Left colon (tissue), 2 donors: ENCODE measurements around the gene MRAS. TPM values are rescaled to one million over a fixed set of nuclear protein-coding genes. Genes with fewer than 3 reads are reported as not detected.

ENCODE experiments used
- ATAC-seq: fragments of 200-7000 bp; cut with Tn5 transposase; one replicate; pipeline ENCODE4 v1.9.1; 2020; ENCODE audit warnings: mild to moderate bottlenecking, moderate library complexity
- DNase-seq, 2 donors: peaks; one replicate each; pipeline ENCODE4 v3.0.0-alpha.2; 2020
- intact Hi-C, 2 donors: fragments of 100-400 bp; cut with DNase I in 1 of 2; cut with micrococcal nuclease in 1 of 2; formaldehyde crosslinking; loops; one replicate each; pipeline versions ENCODE4 v1.11.2 to v1.14.0; 2022; cut with DNase I, micrococcal nuclease
- long read RNA-seq: library from polyadenylated mRNA; unstranded; transcript quantifications from one replicate; pipeline ENCODE4 v2.0.0, GENCODE V29; 2021
- total RNA-seq, 2 donors: library from RNA; stranded (reverse); fragmentation: NEBNext Ultra II Directional; extraction: Animal tissue kit (Norgen Biotek cat#: 25700); gene quantifications; one replicate each; pipeline ENCODE4 v1.2.1, GENCODE V29; 2021
- donor health status: DM: no; HTN: no; CAD: no.
- donor health status: DM: yes; HTN: yes; CAD: no.

Gene MRAS
- 1 to 10 TPM; 3.9 to 6.3 TPM for total RNA-seq
- long read RNA-seq, partial matches to known transcripts = 0 of 1 reads
- long read RNA-seq, other reads (novel, unspliced or antisense) = 0 of 1 reads

GRCh38 chr3:138347960-138348753, at the start of gene MRAS:
MRAS (plus strand) TSS chr3:138348579; CDS start chr3:138372884, 24,305 bp downstream.
- intact Hi-C loops = no loop called here
- ATAC-seq = peak; percentile 91
- peak; percentile 53 to 73 for DNase-seq

DNA sequence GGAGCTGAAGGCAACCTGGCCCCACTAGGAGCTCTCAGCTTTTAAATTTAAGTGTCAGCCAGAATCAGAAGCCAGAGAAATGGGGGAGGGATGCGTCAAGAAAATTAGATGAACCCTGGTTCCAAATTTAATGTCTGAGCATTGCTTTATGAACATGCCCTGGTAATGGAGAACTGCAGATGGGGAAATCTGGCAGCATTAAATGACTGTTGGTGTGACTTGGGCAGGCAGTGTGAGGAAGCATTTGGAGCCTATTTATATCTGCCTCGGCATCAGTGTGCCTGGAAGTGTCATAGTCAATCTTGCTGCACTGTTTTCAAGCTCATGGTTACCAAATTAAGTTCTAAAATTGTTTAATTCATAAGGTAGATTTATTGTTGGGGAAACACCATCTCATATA, 47.7 kb upstream of the MRAS start:
- intact Hi-C loops = no loop called here
- ATAC-seq = no peak
- DNase-seq = no peak

- no peak for ATAC-seq
These were observed 44.9 kb upstream of the MRAS start for GRCh38 chr3:138303474-138303873.

DNA sequence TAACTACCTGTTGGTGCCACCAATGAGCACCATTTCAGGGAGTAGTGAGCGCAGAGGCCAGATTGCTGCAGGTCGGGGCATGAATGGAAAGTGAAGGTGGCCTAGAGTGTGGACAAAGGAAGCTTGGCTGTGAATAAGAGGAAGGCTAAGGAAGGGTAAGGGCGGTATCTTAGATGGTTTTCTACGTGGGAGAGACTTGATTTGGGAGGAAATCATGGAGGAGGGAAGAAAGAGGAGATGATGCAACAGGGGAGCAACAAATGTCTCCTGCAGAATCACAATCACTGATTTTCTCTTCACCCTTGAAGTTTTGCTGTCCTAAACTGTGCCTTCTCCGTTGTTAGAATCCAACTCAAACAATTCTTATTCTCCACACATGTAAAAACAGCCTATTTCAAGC, 40.5 kb upstream of the MRAS start:
- intact Hi-C loops = no loop called here
- ATAC-seq = no peak
- DNase-seq = no peak

More at GRCh38 chr3:138303474-138303873, 44.9 kb upstream of the MRAS start:
- DNase-seq = no peak
- intact Hi-C loops = no loop called here

- intact Hi-C loops = no loop called here
- ATAC-seq = no peak
- DNase-seq = no peak
These were observed 39.6 kb upstream of the MRAS start for GRCh38 chr3:138308783-138309182.

DNA sequence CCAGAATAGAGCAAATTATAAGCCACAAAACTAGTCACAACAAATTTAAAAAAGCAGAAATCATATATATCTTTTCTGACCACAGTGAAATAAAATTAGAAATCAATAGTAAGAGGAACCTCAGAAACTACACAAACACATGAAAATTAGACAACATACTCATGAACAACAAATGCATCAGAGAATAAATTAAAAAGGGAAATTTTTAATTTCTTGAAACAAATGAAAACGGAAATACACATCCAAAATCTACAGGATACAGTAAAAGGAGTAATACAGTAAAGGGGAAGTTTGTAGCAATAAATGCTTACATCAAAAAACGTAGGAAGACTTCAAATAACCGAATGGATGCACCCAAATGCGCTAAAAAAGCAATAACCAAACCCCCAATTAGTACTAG, 37.9 kb upstream of the MRAS start:
- ATAC-seq (no peak), DNase-seq (no peak)
- intact Hi-C loops = no loop called here

DNA sequence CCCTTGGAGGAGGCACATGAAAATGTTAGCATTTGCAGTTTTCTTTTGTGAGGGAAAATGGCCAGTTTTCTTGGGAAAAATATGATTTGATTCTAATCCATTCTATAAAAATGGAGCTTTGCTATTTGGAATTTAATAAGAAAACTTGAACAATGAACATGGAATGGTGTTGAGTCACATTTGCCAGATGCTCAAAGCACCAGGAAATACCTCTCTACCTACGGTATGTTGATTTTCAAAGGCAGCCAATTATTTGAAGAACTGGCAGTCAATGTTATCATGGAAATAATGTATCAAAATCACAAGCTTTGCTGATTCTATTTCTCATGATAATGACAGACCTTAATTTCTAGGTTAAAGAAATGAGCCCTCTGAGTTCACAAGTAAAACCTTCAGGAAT, 33.6 kb upstream of the MRAS start:
- intact Hi-C loops = no loop called here
- DNase-seq = no peak
- no peak for ATAC-seq

DNA sequence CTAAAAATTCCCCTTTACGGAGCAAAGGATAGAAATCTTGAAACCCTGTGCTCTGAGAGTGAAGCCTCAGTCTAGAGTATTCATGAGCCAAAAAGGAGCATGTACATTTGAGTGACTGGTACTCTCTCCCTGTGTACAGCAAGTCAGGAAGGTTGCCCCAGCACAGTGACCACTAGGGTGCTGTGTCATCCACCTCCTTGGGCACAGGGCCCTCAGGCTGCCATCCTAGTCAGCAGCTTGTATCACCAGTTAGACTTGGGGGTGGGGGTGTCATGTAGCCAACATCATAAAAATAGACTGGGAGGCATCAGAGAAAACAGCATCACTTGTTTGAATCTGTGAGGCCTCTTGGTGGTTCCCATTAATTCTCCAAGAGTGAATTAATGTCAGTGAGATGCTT, 30.7 kb upstream of the MRAS start:
- no peak for ATAC-seq
- DNase-seq = no peak
- intact Hi-C loops = no loop called here

DNA sequence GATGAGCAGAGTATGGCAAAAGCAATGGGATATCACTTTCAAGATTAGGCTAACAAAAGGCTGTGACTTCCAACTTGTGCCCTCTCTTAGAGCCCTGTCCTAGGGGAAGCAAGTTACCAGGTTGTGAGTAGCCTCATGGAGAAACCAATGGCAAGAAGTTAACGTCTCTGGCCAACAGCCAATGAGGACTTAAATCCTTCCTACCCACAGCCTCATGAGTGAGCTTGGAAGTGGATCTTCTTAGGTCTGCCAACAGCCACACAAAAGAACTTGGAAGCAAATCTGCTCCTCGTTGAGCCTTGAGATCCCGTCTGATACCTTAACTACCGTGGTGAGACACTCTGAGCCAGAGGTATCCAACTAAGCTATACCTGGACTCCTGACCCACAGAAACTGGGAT, 24.4 kb upstream of the MRAS start:
- intact Hi-C loops = no loop called here
- ATAC-seq (no peak), DNase-seq (no peak)

- DNase-seq = no peak
- ATAC-seq = no peak
- intact Hi-C loops = no loop called here
These were observed 22.4 kb upstream of the MRAS start for GRCh38 chr3:138325990-138326389.

GRCh38 chr3:138326866-138327595, 21.3 kb upstream of the MRAS start:
- no peak for DNase-seq
- intact Hi-C loops = no loop called here
- ATAC-seq = no peak

- intact Hi-C loops = no loop called here
- no peak for ATAC-seq
- no peak for DNase-seq
These were observed 20.5 kb upstream of the MRAS start for GRCh38 chr3:138327831-138328230.

DNA sequence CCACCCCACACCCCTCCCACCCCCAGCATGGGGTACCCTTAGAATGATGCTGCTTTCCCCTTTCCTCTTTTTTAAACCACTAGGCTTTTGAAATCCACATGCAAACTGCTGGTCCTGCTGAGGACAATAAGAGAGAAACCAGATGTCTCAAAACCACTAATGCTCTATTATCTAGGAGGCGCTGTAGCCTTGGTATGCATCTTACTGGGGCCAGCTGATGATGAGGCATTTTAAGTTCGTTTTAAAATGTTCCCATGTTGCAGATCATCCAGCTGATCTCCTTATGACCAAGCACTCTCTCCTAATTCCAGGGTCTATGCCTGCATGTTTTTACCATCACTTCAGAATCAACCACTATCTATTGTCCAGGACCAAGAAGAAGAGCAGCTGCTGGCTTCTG, 20.0 kb upstream of the MRAS start:
- intact Hi-C loops = no loop called here
- DNase-seq (no peak), ATAC-seq (no peak)

- ATAC-seq (peak; percentile 93), DNase-seq (peak; percentile 89 to 91)
- intact Hi-C loops = no loop called here
These were observed 19.0 kb upstream of the MRAS start, which contains the start of gene NME9 for GRCh38 chr3:138329127-138329983. NME9 (minus strand) TSS chr3:138329851; CDS start chr3:138329335, 516 bp downstream.

DNA sequence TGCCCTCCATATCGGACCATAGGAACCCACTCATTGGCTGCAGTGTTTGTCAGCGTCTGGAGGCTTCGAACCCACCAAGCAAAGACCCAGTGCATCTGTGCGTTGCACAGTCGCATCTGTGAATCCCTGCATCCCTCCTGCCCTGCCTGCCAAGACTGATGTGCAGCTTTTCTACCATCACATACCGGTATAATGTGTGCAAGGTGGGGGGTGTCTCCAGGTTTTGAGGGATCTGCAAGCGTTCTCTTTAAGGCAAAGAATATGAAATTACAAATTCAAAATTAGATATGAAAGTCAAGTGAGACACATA, 18.4 kb upstream of the MRAS start:
- DNase-seq (no peak), ATAC-seq (no peak)
- intact Hi-C loops = no loop called here

GRCh38 chr3:138331143-138331894, 17.1 kb upstream of the MRAS start:
- no peak for DNase-seq
- intact Hi-C loops = no loop called here
- ATAC-seq = no peak

DNA sequence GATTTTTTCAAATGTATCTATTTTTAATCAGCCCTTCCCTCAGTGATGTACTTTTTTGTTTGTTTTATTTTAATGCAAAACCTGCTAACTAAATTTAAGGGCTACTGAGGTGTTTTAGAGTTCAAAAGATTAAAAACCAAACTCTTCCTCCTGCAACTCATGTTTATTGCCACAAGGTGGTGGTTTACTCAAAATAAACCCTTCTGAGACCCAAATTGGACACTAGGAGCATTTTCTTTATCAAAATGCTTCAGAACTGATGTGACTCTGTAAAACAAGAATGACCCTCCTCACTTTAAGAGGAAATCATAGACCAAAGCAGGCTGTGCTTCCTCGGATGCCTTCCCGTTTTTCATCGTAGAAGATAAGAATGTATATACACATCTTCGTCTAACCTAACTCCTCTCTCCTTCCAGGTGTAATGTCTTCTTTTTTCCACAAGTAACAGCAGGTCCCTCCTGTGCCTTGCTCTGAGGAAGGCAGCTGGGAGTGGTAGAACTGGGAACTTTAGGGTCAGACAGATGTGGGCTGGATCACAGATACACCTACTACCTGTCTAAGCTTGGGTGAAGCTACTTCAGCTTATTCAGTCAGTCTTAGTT, 15.8 kb upstream of the MRAS start:
- ATAC-seq (no peak), DNase-seq (no peak)
- intact Hi-C loops = no loop called here

- intact Hi-C loops = no loop called here
- DNase-seq = no peak
- no peak for ATAC-seq
These were observed 13.8 kb upstream of the MRAS start for GRCh38 chr3:138334608-138335007.
